Measurements from ENCODE around the gene PLXNA1. TPM values are rescaled to one million over a fixed set of nuclear protein-coding genes. Genes with fewer than 3 reads are reported as not detected.
A peak's percentile ranks its signal among the peaks of the same experiment; 100 is the strongest.

The PLXNA1 gene
- total RNA-seq, 3 donors from 2014 or later = 21.3 to 32.2 (median 25.9) TPM

- Histone ChIP-seq H3K4me1 (no peaks in the 10 kb centered on the region), H3K9me3 (no peaks in the 10 kb centered on the region), H3K27ac (no peak overlapping the region), H3K4me3 (no peak overlapping the region), H3K36me3 (peaks cover 7% of the 10 kb centered on the region), H3K27me3 (no peaks in the 10 kb centered on the region)
- TF ChIP-seq POLR2A (IDR thresholded peaks at IDR 0.05) = no peak
- no peak for TF ChIP-seq POLR2AphosphoS5 (IDR thresholded peaks at IDR 0.05)
- no peak for TF ChIP-seq CTCF (IDR thresholded peaks at IDR 0.05)
- DNase-seq (ENCODE audit: low spot score in 2 of 2) = no peak
- intact Hi-C loops (cut with DNase I; ENCODE audit: low total_unique reads) = no loop called here
Measured at GRCh38 chr3:127016461-127016860, 33.5 kb downstream of the PLXNA1 start.

- Histone ChIP-seq H3K27ac (no peak overlapping the region), H3K36me3 (peaks cover 9% of the 10 kb centered on the region), H3K4me3 (no peak overlapping the region), H3K4me1 (no peaks in the 10 kb centered on the region), H3K9me3 (no peaks in the 10 kb centered on the region), H3K27me3 (no peaks in the 10 kb centered on the region)
- intact Hi-C loops (cut with DNase I; ENCODE audit: low total_unique reads) = no loop called here
- TF ChIP-seq CTCF (IDR thresholded peaks at IDR 0.05) (no peak), POLR2A (IDR thresholded peaks at IDR 0.05) (no peak), POLR2AphosphoS5 (IDR thresholded peaks at IDR 0.05) (no peak)
- DNase-seq (ENCODE audit: low spot score in 2 of 2) = no peak
Measured at GRCh38 chr3:127017229-127017628, 34.3 kb downstream of the PLXNA1 start.

GRCh38 chr3:127017781-127018180, 34.9 kb downstream of the PLXNA1 start:
- Histone ChIP-seq H3K36me3 (peaks cover 9% of the 10 kb centered on the region), H3K27ac (no peak overlapping the region), H3K9me3 (no peaks in the 10 kb centered on the region), H3K4me1 (no peaks in the 10 kb centered on the region), H3K4me3 (no peak overlapping the region), H3K27me3 (no peaks in the 10 kb centered on the region)
- intact Hi-C loops (cut with DNase I; ENCODE audit: low total_unique reads) = no loop called here
- no peak for TF ChIP-seq POLR2AphosphoS5 (IDR thresholded peaks at IDR 0.05)
- TF ChIP-seq CTCF (IDR thresholded peaks at IDR 0.05) = no peak
- no peak for TF ChIP-seq POLR2A (IDR thresholded peaks at IDR 0.05)
- DNase-seq (ENCODE audit: low spot score in 2 of 2) = no peak

- H3K36me3 ChIP-seq = peaks cover 9% of the 10 kb centered on the region
- H3K27ac ChIP-seq = no peak overlapping the region
- no peaks in the 10 kb centered on the region for H3K4me1 ChIP-seq
- no peaks in the 10 kb centered on the region for H3K27me3 ChIP-seq
- no peak for TF ChIP-seq POLR2AphosphoS5 (IDR thresholded peaks at IDR 0.05)
- no peak for TF ChIP-seq POLR2A (IDR thresholded peaks at IDR 0.05)
- no peak for TF ChIP-seq CTCF (IDR thresholded peaks at IDR 0.05)
- H3K4me3 ChIP-seq = no peak overlapping the region
- intact Hi-C loops (cut with DNase I; ENCODE audit: low total_unique reads) = no loop called here
- H3K9me3 ChIP-seq = no peaks in the 10 kb centered on the region
- no peak for DNase-seq (ENCODE audit: low spot score in 2 of 2)
Measured at GRCh38 chr3:127018306-127018828, 35.5 kb downstream of the PLXNA1 start.

GRCh38 chr3:127019449-127019848, 36.5 kb downstream of the PLXNA1 start:
- H3K9me3 ChIP-seq = no peaks in the 10 kb centered on the region
- H3K27me3 ChIP-seq = no peaks in the 10 kb centered on the region
- peak in 1 of 2 donors; percentile 55 for DNase-seq (ENCODE audit: low spot score in 2 of 2)
- peaks cover 9% of the 10 kb centered on the region for H3K36me3 ChIP-seq
- intact Hi-C loops (cut with DNase I; ENCODE audit: low total_unique reads) = no loop called here
- TF ChIP-seq POLR2AphosphoS5 (IDR thresholded peaks at IDR 0.05) (no peak), CTCF (IDR thresholded peaks at IDR 0.05) (no peak), POLR2A (IDR thresholded peaks at IDR 0.05) (no peak)
- H3K4me3 ChIP-seq = no peak overlapping the region
- no peaks in the 10 kb centered on the region for H3K4me1 ChIP-seq
- H3K27ac ChIP-seq = peak overlapping the region in 1 of 2 donors; percentile 58
